OCI-LY3 (cell line): ENCODE data around the gene ADGRD1.

ENCODE experiments used
- H2AFZ ChIP-seq: fragments of 200-600, 300-600 bp; shearing (Covaris generic); 2 replicates; pipeline ENCODE4 v1.6.0; 2014; ENCODE audit warnings: antibody characterized with exemption, low read depth, low read length
- H3K27ac ChIP-seq: fragments of 200-600, 300-600 bp; sonication (generic); 2 replicates; pipeline ENCODE4 v1.5.1; 2014; ENCODE audit warnings: mild to moderate bottlenecking, low read length, moderate library complexity, mixed read lengths
- H3K27me3 ChIP-seq: fragments of 200-600, 300-600 bp; sonication (generic); 2 replicates; pipeline ENCODE4 v1.6.1; 2014; ENCODE audit warnings: low read depth, low read length, mixed read lengths
- H3K36me3 ChIP-seq: fragments of 200-600, 300-600 bp; sonication (generic); replicated peaks from 2 replicates; pipeline ENCODE3; 2014; ENCODE audit warnings: low read depth, low read length, mixed read lengths
- H3K4me1 ChIP-seq: fragments of 300-600, 200-600 bp; sonication (generic); 2 replicates; pipeline ENCODE4 v1.6.1; 2014; ENCODE audit warnings: low read length, mixed read lengths
- H3K4me2 ChIP-seq: fragments of 200-600, 300-600 bp; sonication (generic); 2 replicates; pipeline ENCODE4 v1.6.1; 2014; ENCODE audit warnings: low read length, mixed read lengths
- H3K4me3 ChIP-seq: fragments of 300-600, 200-600 bp; sonication (generic); 2 replicates; pipeline ENCODE4 v1.5.1; 2014; ENCODE audit warnings: antibody characterized with exemption, mild to moderate bottlenecking, low read length, moderate library complexity
- H3K79me2 ChIP-seq: fragments of 300-600, 200-600 bp; shearing (Covaris generic); 2 replicates; pipeline ENCODE4 v1.6.1; 2014; ENCODE audit warnings: mild to moderate bottlenecking, low read length, mixed read lengths
- H3K9ac ChIP-seq: fragments of 300-600, 200-600 bp; shearing (Covaris generic); 2 replicates; pipeline ENCODE4 v1.6.0; 2014; ENCODE audit warnings: mild to moderate bottlenecking, low read length, moderate library complexity
- H3K9me3 ChIP-seq: fragments of 200-600, 300-600 bp; shearing (Covaris generic); 2 replicates; pipeline ENCODE4 v1.6.1; 2014; ENCODE audit warnings: low read length, mixed read lengths; ENCODE audit not compliant: insufficient read depth
- H4K20me1 ChIP-seq: fragments of 200-600, 300-600 bp; sonication (generic); 2 replicates; pipeline ENCODE4 v1.6.1; 2016; ENCODE audit warnings: low read length, mixed read lengths; ENCODE audit not compliant: insufficient read depth
- CTCF ChIP-seq: fragments of 200-600, 300-600 bp; sonication (generic); IDR thresholded peaks from 2 replicates; pipeline ENCODE4 v1.5.1; 2014; ENCODE audit warnings: antibody characterized with exemption, low read length, low read depth
- EZH2phosphoT487 ChIP-seq: fragments of 200-600 bp; shearing (Covaris generic); IDR thresholded peaks from 2 replicates; pipeline ENCODE4 v1.6.1; 2018; ENCODE audit warnings: antibody characterized with exemption, mixed run types, low read depth

ADGRD1 gene

GRCh38 chr12:130976171-130976720, 22.5 kb downstream of the ADGRD1 start:
- peaks cover 23% of the 10 kb centered on the region for H3K4me1 ChIP-seq
- H3K79me2 ChIP-seq: no peaks in the 10 kb centered on the region
- H3K4me2 ChIP-seq: no peak overlapping the region
- no peak overlapping the region for H3K9ac ChIP-seq
- H2AFZ ChIP-seq: no peak overlapping the region
- H3K27me3 ChIP-seq: peaks cover 22% of the 10 kb centered on the region
- H3K9me3 ChIP-seq: no peaks in the 10 kb centered on the region
- no peak for TF ChIP-seq EZH2phosphoT487
- TF ChIP-seq CTCF: no peak
- H4K20me1 ChIP-seq: no peaks in the 10 kb centered on the region
- H3K36me3 ChIP-seq: no peaks in the 10 kb centered on the region
- H3K4me3 ChIP-seq: no peak overlapping the region
- H3K27ac ChIP-seq: no peak overlapping the region

- Histone ChIP-seq H3K27me3 (peaks cover 19% of the 10 kb centered on the region), H3K27ac (no peak overlapping the region), H4K20me1 (no peaks in the 10 kb centered on the region), H3K79me2 (no peaks in the 10 kb centered on the region), H3K4me2 (no peak overlapping the region), H3K4me3 (no peak overlapping the region), H3K4me1 (peaks cover 28% of the 10 kb centered on the region), H3K36me3 (no peaks in the 10 kb centered on the region), H3K9me3 (no peaks in the 10 kb centered on the region), H2AFZ (no peak overlapping the region), H3K9ac (no peak overlapping the region)
- TF ChIP-seq CTCF (no peak), EZH2phosphoT487 (no peak)
Observed at GRCh38 chr12:130977046-130977742, 23.5 kb downstream of the ADGRD1 start.

- Histone ChIP-seq H3K4me1 (peaks cover 28% of the 10 kb centered on the region), H4K20me1 (no peaks in the 10 kb centered on the region), H3K4me2 (no peak overlapping the region), H3K79me2 (no peaks in the 10 kb centered on the region), H3K27me3 (peaks cover 19% of the 10 kb centered on the region), H2AFZ (no peak overlapping the region), H3K9ac (no peak overlapping the region), H3K4me3 (no peak overlapping the region), H3K9me3 (no peaks in the 10 kb centered on the region), H3K27ac (no peak overlapping the region), H3K36me3 (no peaks in the 10 kb centered on the region)
- TF ChIP-seq CTCF (no peak), EZH2phosphoT487 (no peak)
Observed at GRCh38 chr12:130977743-130978095, 24.0 kb downstream of the ADGRD1 start.

GRCh38 chr12:130978785-130979184, 25.1 kb downstream of the ADGRD1 start:
- Histone ChIP-seq H3K4me2 (no peak overlapping the region), H2AFZ (no peak overlapping the region), H3K9me3 (no peaks in the 10 kb centered on the region), H4K20me1 (no peaks in the 10 kb centered on the region), H3K27ac (no peak overlapping the region), H3K9ac (no peak overlapping the region), H3K4me3 (no peak overlapping the region), H3K79me2 (no peaks in the 10 kb centered on the region), H3K27me3 (peaks cover 18% of the 10 kb centered on the region), H3K4me1 (peaks cover 28% of the 10 kb centered on the region), H3K36me3 (no peaks in the 10 kb centered on the region)
- TF ChIP-seq EZH2phosphoT487: no peak
- TF ChIP-seq CTCF: no peak
